GM12865 (cell line): ENCODE data around the gene KCNK4.

Experiments used
- DNase-seq: peaks from one replicate; pipeline ENCODE4 v3.0.0; 2010; ENCODE audit warnings: low read depth
- H3K4me3 ChIP-seq: 2 replicates; pipeline ENCODE4 v1.5.1; 2011; ENCODE audit warnings: mild to moderate bottlenecking, low read depth, low read length, control low read depth
- TF ChIP-seq, protein P1 (sequence below): IDR thresholded peaks from 2 replicates; pipeline ENCODE4 v1.5.1; 2011; ENCODE audit warnings: low read length, control low read depth, low read depth, inconsistent platforms; ENCODE audit not compliant: insufficient read depth; ENCODE audit errors: missing control alignments

The KCNK4 gene

DNA sequence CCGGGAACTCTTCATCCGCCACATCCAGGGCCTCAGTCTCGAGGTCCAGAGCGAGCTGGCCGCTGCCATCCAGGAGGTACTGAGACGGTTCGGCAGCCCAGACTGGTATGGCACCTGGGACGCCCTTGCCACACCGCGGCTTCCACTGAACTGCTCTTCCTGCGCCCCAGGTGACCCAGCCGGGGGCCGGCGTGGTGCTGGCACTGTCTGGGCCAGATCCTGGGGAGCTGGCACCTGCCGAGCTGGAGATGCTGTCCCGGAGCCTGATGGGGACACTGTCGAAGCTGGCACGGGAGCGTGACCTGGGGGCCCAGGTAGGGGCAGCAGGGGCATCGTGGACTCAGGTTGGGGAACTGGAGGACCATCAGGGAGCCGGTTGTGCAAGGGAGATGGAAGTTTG, 50.3 kb downstream of the KCNK4 start:
- no peak overlapping the region for H3K4me3 ChIP-seq
- TF ChIP-seq, protein P1, sequence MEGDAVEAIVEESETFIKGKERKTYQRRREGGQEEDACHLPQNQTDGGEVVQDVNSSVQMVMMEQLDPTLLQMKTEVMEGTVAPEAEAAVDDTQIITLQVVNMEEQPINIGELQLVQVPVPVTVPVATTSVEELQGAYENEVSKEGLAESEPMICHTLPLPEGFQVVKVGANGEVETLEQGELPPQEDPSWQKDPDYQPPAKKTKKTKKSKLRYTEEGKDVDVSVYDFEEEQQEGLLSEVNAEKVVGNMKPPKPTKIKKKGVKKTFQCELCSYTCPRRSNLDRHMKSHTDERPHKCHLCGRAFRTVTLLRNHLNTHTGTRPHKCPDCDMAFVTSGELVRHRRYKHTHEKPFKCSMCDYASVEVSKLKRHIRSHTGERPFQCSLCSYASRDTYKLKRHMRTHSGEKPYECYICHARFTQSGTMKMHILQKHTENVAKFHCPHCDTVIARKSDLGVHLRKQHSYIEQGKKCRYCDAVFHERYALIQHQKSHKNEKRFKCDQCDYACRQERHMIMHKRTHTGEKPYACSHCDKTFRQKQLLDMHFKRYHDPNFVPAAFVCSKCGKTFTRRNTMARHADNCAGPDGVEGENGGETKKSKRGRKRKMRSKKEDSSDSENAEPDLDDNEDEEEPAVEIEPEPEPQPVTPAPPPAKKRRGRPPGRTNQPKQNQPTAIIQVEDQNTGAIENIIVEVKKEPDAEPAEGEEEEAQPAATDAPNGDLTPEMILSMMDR: no peak
- no peak for DNase-seq

DNA sequence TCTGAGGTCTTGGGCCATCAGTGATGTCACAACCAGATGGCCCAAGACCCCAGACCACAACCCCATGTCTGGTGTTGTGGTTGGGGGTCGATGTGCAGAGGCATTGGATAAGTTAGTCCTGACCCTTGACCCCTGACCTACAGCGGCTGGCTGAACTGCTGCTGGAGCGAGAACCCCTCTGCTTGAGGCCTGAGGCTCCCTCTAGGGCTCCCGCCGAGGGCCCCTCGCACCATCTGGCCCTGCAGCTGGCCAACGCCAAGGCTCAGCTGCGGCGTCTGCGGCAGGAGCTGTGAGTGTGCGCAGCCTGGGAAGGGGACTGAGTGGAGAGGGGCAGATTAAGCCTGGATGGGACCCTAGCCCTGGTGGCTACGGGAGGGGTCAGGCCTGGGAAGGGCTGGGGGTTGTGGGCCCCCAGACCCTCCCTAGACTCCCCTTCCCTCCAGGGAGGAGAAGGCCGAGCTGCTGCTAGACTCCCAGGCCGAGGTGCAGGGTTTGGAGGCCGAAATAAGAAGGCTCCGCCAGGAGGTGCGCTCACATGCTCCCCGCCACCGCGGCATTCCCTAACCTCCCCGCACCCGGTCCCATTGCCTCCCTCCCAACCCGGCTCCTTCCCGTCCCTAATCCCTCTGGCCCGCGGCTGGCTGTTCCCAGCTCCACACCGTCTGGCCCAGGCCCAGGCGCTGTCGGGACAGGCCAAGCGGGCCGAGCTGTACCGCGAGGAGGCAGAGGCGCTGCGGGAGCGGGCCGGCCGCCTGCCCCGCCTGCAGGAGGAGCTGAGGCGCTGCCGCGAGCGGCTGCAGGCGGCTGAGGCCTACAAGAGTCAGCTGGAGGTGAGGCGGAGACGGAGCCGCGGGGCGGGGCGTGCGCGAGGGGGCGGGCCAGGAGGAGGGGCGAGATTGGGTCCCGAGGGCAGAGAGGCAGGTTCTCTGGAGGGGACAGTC, 51.0 kb downstream of the KCNK4 start:
- H3K4me3 ChIP-seq: peak overlapping the region; percentile 25
- DNase-seq: peak; percentile 90
- TF ChIP-seq, protein P1: peak; percentile 19

DNA sequence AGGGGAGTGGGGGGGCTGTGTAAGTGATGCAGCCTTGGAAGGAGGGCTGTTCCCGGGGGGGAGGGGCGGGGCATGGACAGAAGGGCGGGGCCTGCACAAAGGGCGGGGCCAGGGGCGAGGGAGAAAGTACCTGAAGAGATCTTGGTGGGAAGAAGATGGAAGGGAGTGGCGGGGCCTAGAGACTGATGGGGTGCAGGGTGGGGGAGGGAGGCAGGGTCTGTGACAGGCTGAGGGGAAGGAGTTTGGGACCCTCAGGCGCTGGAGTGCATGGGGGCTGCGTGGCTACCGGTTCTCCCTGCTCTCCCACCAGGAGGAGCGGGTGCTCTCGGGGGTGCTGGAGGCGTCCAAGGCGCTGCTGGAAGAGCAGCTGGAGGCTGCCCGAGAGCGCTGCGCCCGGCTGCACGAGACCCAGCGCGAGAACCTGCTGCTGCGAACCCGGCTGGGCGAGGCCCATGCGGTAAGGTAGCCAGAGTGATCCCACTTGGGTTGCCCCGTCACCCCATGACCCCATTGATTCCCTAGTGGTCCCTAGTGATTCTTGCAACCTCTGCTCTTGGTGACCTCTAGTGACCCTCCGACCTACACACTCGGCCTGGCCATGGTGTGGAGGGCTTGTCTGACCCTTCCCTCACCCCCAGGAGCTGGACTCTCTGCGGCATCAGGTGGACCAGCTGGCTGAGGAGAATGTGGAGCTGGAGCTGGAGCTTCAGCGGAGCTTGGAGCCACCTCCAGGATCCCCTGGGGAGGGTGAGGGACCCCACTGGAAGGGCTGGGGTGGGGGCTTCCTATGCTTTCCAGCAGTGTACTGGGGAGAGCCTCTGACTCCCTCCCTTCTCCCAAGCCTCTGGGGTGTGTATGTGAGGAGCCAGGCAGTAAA, 52.0 kb downstream of the KCNK4 start:
- no peak for DNase-seq
- no peak overlapping the region for H3K4me3 ChIP-seq

DNA sequence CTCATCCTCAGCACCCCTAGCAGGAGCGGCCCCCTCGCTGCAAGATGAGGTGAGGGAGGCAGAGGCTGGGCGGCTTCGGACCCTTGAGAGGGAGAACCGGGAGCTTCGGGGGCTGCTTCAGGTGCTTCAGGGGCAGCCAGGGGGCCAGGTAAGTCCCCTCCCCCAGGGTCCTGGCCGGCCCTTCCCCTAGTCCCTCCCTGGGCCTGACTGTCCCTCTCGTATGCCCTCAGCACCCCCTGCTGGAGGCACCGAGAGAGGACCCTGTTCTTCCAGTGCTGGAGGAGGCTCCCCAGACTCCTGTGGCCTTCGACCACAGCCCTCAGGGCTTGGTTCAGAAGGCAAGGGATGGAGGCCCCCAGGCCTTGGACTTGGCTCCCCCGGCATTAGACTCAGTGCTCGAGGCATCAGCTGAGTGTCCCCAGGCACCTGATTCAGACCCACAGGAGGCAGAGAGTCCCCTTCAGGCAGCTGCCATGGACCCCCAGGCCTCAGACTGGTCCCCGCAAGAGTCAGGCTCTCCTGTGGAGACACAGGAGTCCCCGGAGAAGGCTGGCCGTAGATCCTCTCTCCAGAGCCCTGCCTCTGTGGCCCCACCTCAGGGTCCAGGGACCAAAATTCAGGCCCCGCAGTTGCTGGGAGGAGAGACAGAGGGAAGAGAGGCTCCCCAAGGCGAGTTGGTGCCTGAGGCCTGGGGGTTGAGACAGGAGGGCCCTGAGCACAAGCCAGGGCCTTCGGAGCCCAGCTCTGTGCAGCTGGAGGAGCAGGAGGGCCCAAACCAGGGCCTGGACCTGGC, 52.9 kb downstream of the KCNK4 start:
- no peak overlapping the region for H3K4me3 ChIP-seq
- DNase-seq: no peak
- TF ChIP-seq, protein P1: peak; percentile 24

More for the DNA sequence above, 52.0 kb downstream of the KCNK4 start:
- TF ChIP-seq, protein P1: no peak

DNA sequence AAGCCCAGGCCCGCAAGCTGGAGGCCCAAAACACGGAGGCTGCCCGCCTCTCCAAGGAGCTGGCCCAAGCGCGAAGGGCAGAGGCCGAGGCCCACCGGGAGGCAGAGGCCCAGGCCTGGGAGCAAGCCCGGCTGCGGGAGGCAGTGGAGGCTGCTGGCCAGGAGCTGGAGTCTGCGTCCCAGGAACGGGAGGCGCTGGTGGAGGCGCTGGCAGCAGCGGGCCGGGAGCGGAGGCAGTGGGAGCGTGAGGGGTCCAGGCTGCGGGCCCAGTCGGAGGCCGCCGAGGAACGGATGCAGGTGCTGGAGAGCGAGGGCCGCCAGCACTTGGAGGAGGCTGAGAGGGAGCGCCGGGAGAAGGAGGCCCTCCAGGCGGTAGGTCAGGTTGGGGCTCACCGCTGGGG, 53.7 kb downstream of the KCNK4 start:
- no peak overlapping the region for H3K4me3 ChIP-seq
- TF ChIP-seq, protein P1: no peak
- no peak for DNase-seq

DNA sequence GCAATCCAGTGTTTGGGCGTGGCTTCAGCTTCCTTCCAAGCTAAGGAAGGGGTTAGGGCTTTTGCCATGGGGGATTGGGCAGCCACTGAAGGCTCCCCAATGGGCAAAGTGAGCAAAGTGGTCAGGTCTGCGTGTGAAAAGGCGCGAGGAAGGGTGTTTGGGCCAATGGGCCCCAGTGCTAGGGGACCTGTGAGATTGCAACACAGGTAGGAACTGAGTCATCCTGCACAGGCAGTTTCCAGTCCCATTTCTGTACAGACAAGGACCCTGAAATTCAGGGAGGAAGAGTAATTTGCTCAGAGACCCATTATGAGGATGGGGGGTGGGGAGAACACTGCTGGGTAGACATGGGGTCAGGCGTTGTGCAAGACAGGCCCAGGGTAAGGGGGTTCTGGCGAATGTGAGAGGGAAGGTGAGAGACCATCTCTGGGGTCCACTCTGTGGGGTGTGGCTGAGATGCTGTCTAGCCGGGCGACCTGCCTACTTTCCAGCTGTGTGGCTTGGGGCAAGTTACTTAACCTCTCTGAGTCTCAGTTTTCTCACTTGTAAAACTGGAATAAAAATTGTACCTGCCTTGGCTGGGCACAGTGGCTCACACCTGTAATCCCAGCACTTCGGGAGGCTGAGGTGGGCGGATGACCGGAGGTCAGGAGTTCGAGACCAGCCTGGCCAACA, 56.2 kb downstream of the KCNK4 start:
- no peak overlapping the region for H3K4me3 ChIP-seq
- no peak for DNase-seq
- TF ChIP-seq, protein P1: no peak
